ENCODE results near the gene ABHD11. TPM values are rescaled to one million over a fixed set of nuclear protein-coding genes. Genes with fewer than 3 reads are reported as not detected.

Gene ABHD11
- total and polyA plus RNA-seq, 2 donors: 10.2 to 22.8 TPM

DNA sequence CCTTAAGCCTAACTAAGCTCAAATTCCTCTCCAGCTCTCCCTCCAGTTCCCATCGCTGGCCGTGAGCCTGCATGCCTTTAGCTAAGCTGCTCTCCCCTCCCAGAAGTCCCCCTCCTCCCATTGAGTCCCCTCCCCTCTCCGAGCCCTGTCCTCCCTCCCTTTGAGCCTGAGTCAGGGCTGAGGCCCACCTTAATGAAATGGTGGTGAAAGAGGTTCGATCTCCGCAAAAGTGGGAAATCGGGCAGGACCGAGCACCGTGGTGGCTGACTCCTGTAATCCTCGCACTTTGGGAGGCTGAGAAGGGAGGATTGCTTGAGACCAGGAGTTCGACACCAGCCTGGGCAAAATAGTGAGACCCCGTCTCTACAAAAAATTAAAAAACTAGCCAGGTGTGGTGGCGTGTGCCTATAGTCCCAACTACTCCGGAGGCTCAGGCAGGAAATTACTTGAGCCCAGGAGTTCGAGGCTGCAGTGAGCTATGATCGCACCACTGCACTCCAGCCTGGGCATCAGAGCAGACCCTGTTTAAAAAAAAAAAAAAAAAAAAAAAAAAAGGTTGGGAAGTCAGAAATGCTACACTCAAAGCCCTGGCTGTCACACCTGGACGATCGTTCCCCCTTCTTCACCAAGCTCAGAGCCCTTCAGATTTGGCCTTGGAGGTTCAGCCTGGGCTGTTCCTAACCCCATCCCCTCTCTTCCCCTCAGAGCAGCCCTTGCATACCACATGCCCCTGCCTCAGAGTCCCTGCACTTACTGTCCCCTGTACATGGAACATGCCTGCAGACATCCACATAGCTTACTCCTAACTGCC lies 32.5 kb upstream of the ABHD11 start:
- DNase-seq (ENCODE audit: low read depth in 6 of 9, low spot score in 9 of 9): no peak
- H3K4me1 ChIP-seq (ENCODE audit: control insufficient read depth in 2 of 2, insufficient read depth in 2 of 2, low read length in 2 of 2): peaks cover 6 to 9% of the 10 kb centered on the region in 2 donors
- H3K9me3 ChIP-seq (ENCODE audit: control insufficient read depth in 2 of 2, insufficient read depth in 1 of 2, low read length in 1 of 2): peaks cover 1 to 4% of the 10 kb centered on the region in 2 donors
- peak overlapping the region in 1 of 2 donors; percentile 38 for H3K4me3 ChIP-seq (ENCODE audit: low read length in 2 of 2)
- H3K36me3 ChIP-seq (ENCODE audit: control insufficient read depth in 2 of 2, insufficient read depth in 2 of 2, low read length in 1 of 2): no peaks in the 10 kb centered on the region
- WGBS: 60% methylated on average over 17 of the region's 17 CpGs
- no peak overlapping the region for H3K27ac ChIP-seq (ENCODE audit: low read depth in 1 of 2, low read length in 1 of 2)
- H3K27me3 ChIP-seq (ENCODE audit: control insufficient read depth in 2 of 2, insufficient read depth in 1 of 2, low read length in 1 of 2): peaks cover 36 to 56% of the 10 kb centered on the region in 2 donors

DNA sequence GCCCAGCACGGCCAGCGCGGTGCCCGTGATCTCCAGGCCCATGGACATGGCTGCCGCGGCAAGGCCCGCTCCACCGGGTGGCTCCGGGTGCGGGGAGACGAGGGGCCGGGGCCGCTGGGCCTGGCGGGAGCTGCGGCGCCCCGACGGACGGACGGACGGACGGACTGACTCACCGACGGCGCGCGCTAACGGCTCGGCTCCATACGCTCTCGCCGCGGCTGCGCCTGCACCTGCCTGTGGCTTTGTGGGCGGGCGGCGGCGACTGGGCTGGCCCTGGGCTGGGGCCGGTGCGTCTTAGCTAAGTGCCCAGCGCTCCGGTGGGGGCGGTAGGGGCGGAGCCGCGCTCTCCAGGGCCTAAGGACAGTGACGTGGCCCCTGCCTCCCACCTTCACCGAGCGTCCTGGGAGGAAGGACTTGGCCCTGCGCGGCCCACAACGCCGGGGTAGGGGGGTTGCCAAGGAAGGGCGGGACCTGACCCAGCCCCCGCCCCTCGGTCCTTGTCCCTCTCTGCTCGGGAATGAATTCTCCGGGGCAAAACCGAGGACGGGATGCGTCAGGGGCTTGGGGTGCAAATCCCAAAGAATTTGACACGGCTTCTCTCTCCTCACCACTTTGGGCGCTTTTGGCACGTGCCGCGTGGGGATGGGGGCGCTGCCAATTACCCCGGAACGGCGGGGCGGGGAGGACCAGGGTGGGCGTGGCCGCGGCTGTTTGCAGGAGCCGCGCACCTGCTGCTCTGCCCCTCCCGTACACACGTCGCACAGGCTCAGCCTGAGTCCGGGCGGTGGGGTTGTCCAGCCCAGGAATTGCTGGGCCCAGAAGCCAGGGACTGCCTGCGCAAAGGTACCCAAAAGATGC lies 31.6 kb upstream of the ABHD11 start, which contains the start of gene CLDN3:
CLDN3 (minus strand) TSS at position 269 of the 858 bp plus-strand sequence; CDS start at position 48, 221 bp downstream.
- DNase-seq (ENCODE audit: low read depth in 6 of 9, low spot score in 9 of 9): peak in 3 of 9 donors; percentile 9 to 28 (median 22)
- Histone ChIP-seq H3K27ac (ENCODE audit: low read depth in 1 of 2, low read length in 1 of 2) (no peak within 1 kb of the TSS), H3K9me3 (ENCODE audit: control insufficient read depth in 2 of 2, insufficient read depth in 1 of 2, low read length in 1 of 2) (peaks cover 1 to 4% of the 10 kb centered on the region in 2 donors), H3K27me3 (ENCODE audit: control insufficient read depth in 2 of 2, insufficient read depth in 1 of 2, low read length in 1 of 2) (peaks cover 36 to 56% of the 10 kb centered on the region in 2 donors), H3K36me3 (ENCODE audit: control insufficient read depth in 2 of 2, insufficient read depth in 2 of 2, low read length in 1 of 2) (no peaks in the 10 kb centered on the region), H3K4me1 (ENCODE audit: control insufficient read depth in 2 of 2, insufficient read depth in 2 of 2, low read length in 2 of 2) (peaks cover 6 to 9% of the 10 kb centered on the region in 2 donors), H3K4me3 (ENCODE audit: low read length in 2 of 2) (peak within 1 kb of the TSS in 1 of 2 donors; percentile 38)
- 2% methylated on average over 82 of the region's 82 CpGs for WGBS

DNA sequence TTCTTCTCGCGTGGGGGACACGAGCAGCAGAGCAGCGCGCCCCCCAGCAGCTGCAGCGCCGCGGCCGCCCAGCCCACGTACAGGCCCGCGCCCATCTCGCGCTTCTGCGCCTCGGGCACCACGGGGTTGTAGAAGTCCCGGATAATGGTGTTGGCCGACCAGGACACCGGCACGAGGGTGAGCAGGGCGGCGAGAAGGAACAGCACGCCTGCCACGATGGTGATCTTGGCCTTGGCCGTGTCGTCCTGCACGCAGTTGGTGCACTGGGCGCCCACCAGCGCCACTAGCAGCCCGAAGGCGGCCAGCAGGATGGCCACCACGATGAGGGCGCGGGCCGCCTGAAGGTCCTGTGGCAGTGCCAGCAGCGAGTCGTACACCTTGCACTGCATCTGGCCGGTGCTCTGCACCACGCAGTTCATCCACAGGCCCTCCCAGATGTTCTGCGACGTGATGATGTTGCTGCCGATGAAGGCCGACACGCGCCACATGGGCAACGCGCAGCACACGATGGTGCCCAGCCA lies 30.9 kb upstream of the ABHD11 start:
- no peaks in the 10 kb centered on the region for H3K36me3 ChIP-seq (ENCODE audit: control insufficient read depth in 2 of 2, insufficient read depth in 2 of 2, low read length in 1 of 2)
- H3K4me1 ChIP-seq (ENCODE audit: control insufficient read depth in 2 of 2, insufficient read depth in 2 of 2, low read length in 2 of 2): peaks cover 6 to 9% of the 10 kb centered on the region in 2 donors
- peaks cover 1 to 4% of the 10 kb centered on the region in 2 donors for H3K9me3 ChIP-seq (ENCODE audit: control insufficient read depth in 2 of 2, insufficient read depth in 1 of 2, low read length in 1 of 2)
- WGBS: 28% methylated on average over 49 of the region's 49 CpGs
- peaks cover 36 to 56% of the 10 kb centered on the region in 2 donors for H3K27me3 ChIP-seq (ENCODE audit: control insufficient read depth in 2 of 2, insufficient read depth in 1 of 2, low read length in 1 of 2)
- H3K27ac ChIP-seq (ENCODE audit: low read depth in 1 of 2, low read length in 1 of 2): no peak overlapping the region
- DNase-seq (ENCODE audit: low read depth in 6 of 9, low spot score in 9 of 9): no peak
- no peak overlapping the region for H3K4me3 ChIP-seq (ENCODE audit: low read length in 2 of 2)

DNA sequence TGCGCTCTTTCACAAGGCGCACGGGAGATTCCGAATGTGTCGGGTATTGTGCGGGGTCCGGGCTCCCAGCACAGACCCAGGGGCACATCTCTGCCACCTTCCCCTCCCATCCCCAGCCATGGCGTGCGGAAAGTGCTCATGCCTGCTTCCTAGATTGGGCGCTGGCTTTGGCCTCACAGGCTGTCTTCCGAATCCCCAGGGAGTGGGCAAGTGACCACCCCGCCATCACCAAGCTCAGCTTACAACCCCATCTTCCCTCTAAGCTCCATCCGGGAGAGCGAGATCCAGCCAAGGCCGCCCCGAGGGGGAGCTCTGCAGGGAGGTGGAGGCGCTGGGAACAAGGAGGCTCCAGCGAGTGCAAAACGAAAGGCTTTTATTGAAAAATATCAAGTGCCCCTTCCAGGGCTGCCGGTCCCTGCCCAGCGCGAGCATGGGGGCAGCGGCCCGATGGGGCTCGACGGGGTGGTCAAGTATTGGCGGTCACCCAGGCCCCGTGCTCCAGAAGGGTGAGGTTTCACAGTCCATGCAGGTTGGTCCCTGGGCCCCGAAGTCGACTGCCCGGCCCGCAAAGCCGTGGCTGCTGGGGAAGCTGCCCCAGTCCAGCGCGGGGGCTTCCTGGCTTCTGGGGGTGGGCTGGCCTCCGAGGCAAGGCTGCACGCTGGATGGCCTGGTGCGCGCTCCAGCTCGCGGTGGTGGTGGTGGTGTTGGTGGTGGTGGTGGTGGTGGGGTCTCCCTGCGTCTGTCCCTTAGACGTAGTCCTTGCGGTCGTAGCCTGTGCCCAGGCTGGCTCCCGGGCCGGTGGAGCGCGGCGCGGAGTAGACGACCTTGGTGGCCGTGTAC lies 30.3 kb upstream of the ABHD11 start:
- H3K36me3 ChIP-seq (ENCODE audit: control insufficient read depth in 2 of 2, insufficient read depth in 2 of 2, low read length in 1 of 2): no peaks in the 10 kb centered on the region
- H3K9me3 ChIP-seq (ENCODE audit: control insufficient read depth in 2 of 2, insufficient read depth in 1 of 2, low read length in 1 of 2): peaks cover 1 to 4% of the 10 kb centered on the region in 2 donors
- no peak overlapping the region for H3K27ac ChIP-seq (ENCODE audit: low read depth in 1 of 2, low read length in 1 of 2)
- H3K27me3 ChIP-seq (ENCODE audit: control insufficient read depth in 2 of 2, insufficient read depth in 1 of 2, low read length in 1 of 2): peaks cover 36 to 56% of the 10 kb centered on the region in 2 donors
- peaks cover 6 to 9% of the 10 kb centered on the region in 2 donors for H3K4me1 ChIP-seq (ENCODE audit: control insufficient read depth in 2 of 2, insufficient read depth in 2 of 2, low read length in 2 of 2)
- no peak overlapping the region for H3K4me3 ChIP-seq (ENCODE audit: low read length in 2 of 2)
- DNase-seq (ENCODE audit: low read depth in 6 of 9, low spot score in 9 of 9): no peak
- 40% methylated on average over 53 of the region's 53 CpGs for WGBS

DNA sequence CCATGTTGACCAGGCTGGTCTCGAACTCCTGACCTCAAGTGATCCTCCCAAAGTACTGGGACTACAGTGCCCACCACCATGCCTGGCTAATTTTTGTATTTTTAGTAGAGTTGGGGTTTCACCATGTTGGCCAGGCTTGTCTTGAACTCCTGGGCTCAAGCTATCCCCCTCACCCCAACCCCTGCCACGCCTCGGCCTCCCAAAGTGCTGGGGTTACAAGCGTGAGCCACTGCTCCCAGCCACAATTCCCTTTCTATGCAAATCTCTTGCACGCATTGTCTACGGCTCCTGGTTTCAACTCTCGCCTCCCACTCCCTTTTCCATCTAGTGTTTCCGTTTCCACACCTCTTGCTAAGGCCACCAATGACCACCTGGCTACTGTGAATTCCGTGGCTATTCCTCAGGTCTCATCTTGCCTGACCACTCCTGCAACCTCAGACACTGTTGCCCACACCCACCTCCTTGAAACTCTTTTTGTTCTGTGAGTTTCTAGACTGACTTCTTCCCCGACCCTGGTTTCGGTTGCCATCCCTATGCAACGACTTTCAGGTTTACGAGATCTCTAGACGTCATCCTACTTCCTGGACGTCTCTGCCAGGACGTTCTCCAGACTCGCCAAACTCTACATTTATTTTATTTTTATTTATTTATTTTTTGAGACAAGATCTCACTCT lies 28.1 kb upstream of the ABHD11 start:
- H3K9me3 ChIP-seq (ENCODE audit: control insufficient read depth in 2 of 2, insufficient read depth in 1 of 2, low read length in 1 of 2): peaks cover 1 to 4% of the 10 kb centered on the region in 2 donors
- H3K4me3 ChIP-seq (ENCODE audit: low read length in 2 of 2): no peak overlapping the region
- H3K36me3 ChIP-seq (ENCODE audit: control insufficient read depth in 2 of 2, insufficient read depth in 2 of 2, low read length in 1 of 2): no peaks in the 10 kb centered on the region
- peaks cover 36 to 52% of the 10 kb centered on the region in 2 donors for H3K27me3 ChIP-seq (ENCODE audit: control insufficient read depth in 2 of 2, insufficient read depth in 1 of 2, low read length in 1 of 2)
- peaks cover 6 to 9% of the 10 kb centered on the region in 2 donors for H3K4me1 ChIP-seq (ENCODE audit: control insufficient read depth in 2 of 2, insufficient read depth in 2 of 2, low read length in 2 of 2)
- no peak overlapping the region for H3K27ac ChIP-seq (ENCODE audit: low read depth in 1 of 2, low read length in 1 of 2)
- 85% methylated on average over 17 of the region's 17 CpGs for WGBS
- DNase-seq (ENCODE audit: low read depth in 6 of 9, low spot score in 9 of 9): no peak

DNA sequence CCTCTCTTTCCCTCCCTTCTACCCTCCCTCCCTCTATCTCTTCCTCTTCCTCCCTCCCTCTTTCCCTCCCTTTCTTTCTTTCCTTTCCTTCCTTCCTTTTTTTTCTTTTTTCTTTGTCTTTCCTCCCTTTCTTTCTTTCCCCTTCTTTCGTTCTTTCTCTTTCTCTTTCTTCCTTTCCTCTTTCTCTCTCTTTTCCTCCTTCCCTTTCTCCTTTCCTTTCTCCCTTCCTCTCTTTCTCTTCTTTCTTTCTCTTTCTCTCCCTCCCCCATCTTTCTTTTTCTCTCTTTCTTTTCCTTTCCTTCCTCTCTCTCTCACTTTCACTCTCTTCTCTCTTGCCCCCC lies 24.0 kb upstream of the ABHD11 start:
- DNase-seq (ENCODE audit: low read depth in 6 of 9, low spot score in 9 of 9): no peak
- Histone ChIP-seq H3K4me1 (ENCODE audit: control insufficient read depth in 2 of 2, insufficient read depth in 2 of 2, low read length in 2 of 2) (no peaks in the 10 kb centered on the region), H3K36me3 (ENCODE audit: control insufficient read depth in 2 of 2, insufficient read depth in 2 of 2, low read length in 1 of 2) (no peaks in the 10 kb centered on the region), H3K27ac (ENCODE audit: low read depth in 1 of 2, low read length in 1 of 2) (no peak overlapping the region), H3K27me3 (ENCODE audit: control insufficient read depth in 2 of 2, insufficient read depth in 1 of 2, low read length in 1 of 2) (peaks cover 4 to 11% of the 10 kb centered on the region in 2 donors), H3K4me3 (ENCODE audit: low read length in 2 of 2) (no peak overlapping the region), H3K9me3 (ENCODE audit: control insufficient read depth in 2 of 2, insufficient read depth in 1 of 2, low read length in 1 of 2) (peaks cover 0 to 1% of the 10 kb centered on the region in 2 donors)
- WGBS: 93% methylated on average over 1 of the region's 1 CpG

- Histone ChIP-seq H3K9me3 (ENCODE audit: control insufficient read depth in 2 of 2, insufficient read depth in 1 of 2, low read length in 1 of 2) (peaks cover 0 to 1% of the 10 kb centered on the region in 2 donors), H3K36me3 (ENCODE audit: control insufficient read depth in 2 of 2, insufficient read depth in 2 of 2, low read length in 1 of 2) (no peaks in the 10 kb centered on the region), H3K27me3 (ENCODE audit: control insufficient read depth in 2 of 2, insufficient read depth in 1 of 2, low read length in 1 of 2) (peaks cover 0 to 7% of the 10 kb centered on the region in 2 donors), H3K27ac (ENCODE audit: low read depth in 1 of 2, low read length in 1 of 2) (no peak overlapping the region), H3K4me1 (ENCODE audit: control insufficient read depth in 2 of 2, insufficient read depth in 2 of 2, low read length in 2 of 2) (no peaks in the 10 kb centered on the region), H3K4me3 (ENCODE audit: low read length in 2 of 2) (no peak overlapping the region)
- WGBS: 68% methylated on average over 8 of the region's 8 CpGs
- DNase-seq (ENCODE audit: low read depth in 6 of 9, low spot score in 9 of 9): no peak
Observed at GRCh38 chr7:73761854-73762658, 23.5 kb upstream of the ABHD11 start.

Data from thymus (tissue), 11 donors.